ENCODE data around the gene KSR1. TPM values are rescaled to one million over a fixed set of nuclear protein-coding genes. Genes with fewer than 3 reads are reported as not detected.

Gene KSR1
- total and polyA plus RNA-seq, 9 of the 15 experiments (the other 6 are each of a cell fraction or from before 2014, with no cell fraction given): 1.4 to 51.7 (median 18.4) TPM

GRCh38 chr17:27446569-27447301, 9.5 kb upstream of the KSR1 start (continued):
- TF ChIP-seq ETS1 (conservative IDR thresholded peaks at IDR 0.05; ENCODE audit: control insufficient read depth, low read depth, low read length) (no peak), HDAC1 (IDR thresholded peaks at IDR 0.05) (peak in 1 of 2 experiments; percentile 89; a peak in 3 of 4 replicates), ZBTB11 (CRISPR knock-in tag; IDR thresholded peaks at IDR 0.05) (no peak), CREB3 (tag; conservative IDR thresholded peaks at IDR 0.05; ENCODE audit: low read depth) (no peak), GTF2F1 (IDR thresholded peaks at IDR 0.05; ENCODE audit: low read depth, low read length) (no peak), ZBTB49 (CRISPR knock-in tag; IDR thresholded peaks at IDR 0.05; ENCODE audit: borderline replicate concordance) (no peak), HNRNPLL (IDR thresholded peaks at IDR 0.05; ENCODE audit: low read depth, low read length, poor library complexity, severe bottlenecking) (no peak), ZFP30 (CRISPR knock-in tag; IDR thresholded peaks at IDR 0.05; ENCODE audit: borderline replicate concordance) (no peak), POLR2H (tag; IDR thresholded peaks at IDR 0.05; ENCODE audit: low read depth) (no peak), RBM34 (IDR thresholded peaks at IDR 0.05; ENCODE audit: borderline replicate concordance, insufficient read depth, low read length) (no peak), NONO (IDR thresholded peaks at IDR 0.05; ENCODE audit: low read depth in 2 of 2, low read length in 1 of 2) (0 out of 4 replicates have a peak, but pooled peaks of 1 of the 2 experiments have one; percentile 52), XRCC4 (IDR thresholded peaks at IDR 0.05; ENCODE audit: extremely low read depth, insufficient read depth, insufficient read length) (no peak), ZBED1 (IDR thresholded peaks at IDR 0.05) (no peak), CBX1 (IDR thresholded peaks at IDR 0.05; ENCODE audit: low read depth) (no peak), MAX (CRISPR knock-in tag; IDR thresholded peaks at IDR 0.05) (no peak), ETV1 (tag; conservative IDR thresholded peaks at IDR 0.05; ENCODE audit: low read depth) (no peak), HNRNPH1 (optimal IDR thresholded peaks at IDR 0.05; ENCODE audit: low read depth, low read length) (no peak)
